ENCODE data around the gene SORCS2.

DNA sequence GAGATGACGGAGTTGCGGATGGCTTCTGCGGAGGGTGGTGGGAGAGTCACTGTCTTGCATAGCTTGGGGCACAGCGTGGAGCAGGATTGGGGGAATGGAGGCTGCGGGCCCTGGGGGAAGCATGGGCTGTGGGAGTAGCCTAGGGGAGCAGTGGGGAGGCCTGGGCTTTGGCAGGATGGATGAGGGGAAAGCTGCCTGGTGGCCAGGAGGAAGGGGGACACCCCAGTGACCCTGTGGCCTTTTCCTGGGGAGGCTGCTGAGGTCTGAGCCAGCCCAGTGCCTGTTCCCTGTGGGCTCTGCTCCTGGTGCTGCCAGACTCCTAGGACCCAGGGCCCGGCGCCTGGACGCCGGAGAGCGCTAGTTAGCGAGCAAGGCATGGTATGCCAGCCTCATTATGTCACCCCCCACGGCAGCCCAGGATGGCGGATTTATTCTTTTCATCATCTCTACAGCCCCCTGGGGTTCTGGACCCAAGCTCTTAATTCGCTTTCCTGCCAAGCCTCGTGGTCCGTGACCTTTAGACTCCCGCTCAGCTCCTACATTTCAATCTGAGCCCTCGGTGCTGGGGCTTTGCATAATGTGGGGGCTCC, 39.8 kb downstream of the SORCS2 start:
- no peak for TF ChIP-seq ZNF384 (IDR thresholded peaks at IDR 0.05)
- TF ChIP-seq TARDBP (IDR thresholded peaks at IDR 0.05): no peak
- no peak for TF ChIP-seq SP1 (IDR thresholded peaks at IDR 0.05)
- TF ChIP-seq, protein P1, sequence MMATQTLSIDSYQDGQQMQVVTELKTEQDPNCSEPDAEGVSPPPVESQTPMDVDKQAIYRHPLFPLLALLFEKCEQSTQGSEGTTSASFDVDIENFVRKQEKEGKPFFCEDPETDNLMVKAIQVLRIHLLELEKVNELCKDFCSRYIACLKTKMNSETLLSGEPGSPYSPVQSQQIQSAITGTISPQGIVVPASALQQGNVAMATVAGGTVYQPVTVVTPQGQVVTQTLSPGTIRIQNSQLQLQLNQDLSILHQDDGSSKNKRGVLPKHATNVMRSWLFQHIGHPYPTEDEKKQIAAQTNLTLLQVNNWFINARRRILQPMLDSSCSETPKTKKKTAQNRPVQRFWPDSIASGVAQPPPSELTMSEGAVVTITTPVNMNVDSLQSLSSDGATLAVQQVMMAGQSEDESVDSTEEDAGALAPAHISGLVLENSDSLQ (IDR thresholded peaks at IDR 0.05): no peak
- TF ChIP-seq ARNT (IDR thresholded peaks at IDR 0.05): no peak
- no peak for TF ChIP-seq FOXA1 (IDR thresholded peaks at IDR 0.05)
- no peak for TF ChIP-seq CTBP1 (IDR thresholded peaks at IDR 0.05; ENCODE audit: borderline replicate concordance)
- no peak for TF ChIP-seq SUZ12 (IDR thresholded peaks at IDR 0.05)
- no peak for TF ChIP-seq L3MBTL2 (conservative IDR thresholded peaks at IDR 0.05)
- TF ChIP-seq NFRKB (IDR thresholded peaks at IDR 0.05): no peak
- no peak for TF ChIP-seq ELF4 (IDR thresholded peaks at IDR 0.05)
- TF ChIP-seq FOXM1 (IDR thresholded peaks at IDR 0.05; ENCODE audit: borderline replicate concordance): no peak
- no peak for TF ChIP-seq FOXK2 (IDR thresholded peaks at IDR 0.05)
